Stimulated activated CD8-positive, alpha-beta memory T cell treated with anti-CD3 and anti-CD28 coated beads, Interleukin-4, amount 100 ng/mL, for 24 hours (primary cell): ENCODE results near the gene PRSS50.
"Not testable (repeated sequence)": the region's sequence is repeated elsewhere in the genome, so short reads cannot be mapped to it uniquely, and the experiment has no call there.

ENCODE experiments used
- DNase-seq: peaks from one replicate; pipeline ENCODE4 v3.0.0-alpha.2; 2020; ENCODE audit warnings: low read depth

PRSS50 gene

GRCh38 chr3:46717447-46718231 is at the start of gene PRSS50:
TSS of gene PRSS50 (minus strand) at chr3:46717869. CDS start at chr3:46717824, 45 bp downstream.
- no peak for DNase-seq

- DNase-seq = no peak
Observed at GRCh38 chr3:46764206-46764605, 46.5 kb upstream of the PRSS50 start.

- no peak for DNase-seq
Observed at GRCh38 chr3:46763178-46763577, 45.5 kb upstream of the PRSS50 start.

GRCh38 chr3:46759239-46760167 is 41.8 kb upstream of the PRSS50 start:
- no peak for DNase-seq

GRCh38 chr3:46756642-46757041 is 39.0 kb upstream of the PRSS50 start:
- DNase-seq = no peak

- no peak for DNase-seq
Observed at GRCh38 chr3:46755646-46756045, 38.0 kb upstream of the PRSS50 start.

GRCh38 chr3:46753127-46753526 is 35.5 kb upstream of the PRSS50 start:
- not testable (repeated sequence) for DNase-seq

GRCh38 chr3:46750555-46751038 is 32.9 kb upstream of the PRSS50 start:
- no peak for DNase-seq

- no peak for DNase-seq
Observed at GRCh38 chr3:46749129-46749528, 31.5 kb upstream of the PRSS50 start.

- no peak for DNase-seq
Observed at GRCh38 chr3:46748170-46748569, 30.5 kb upstream of the PRSS50 start.

GRCh38 chr3:46746711-46747110 is 29.0 kb upstream of the PRSS50 start:
- DNase-seq = no peak

GRCh38 chr3:46742992-46743585 is 25.4 kb upstream of the PRSS50 start:
- no peak for DNase-seq

- not testable (repeated sequence) for DNase-seq
Observed at GRCh38 chr3:46739565-46739964, 21.9 kb upstream of the PRSS50 start.

GRCh38 chr3:46737329-46737731 is 19.7 kb upstream of the PRSS50 start:
- DNase-seq = no peak

- DNase-seq = no peak
Observed at GRCh38 chr3:46736006-46736872, 18.6 kb upstream of the PRSS50 start.

GRCh38 chr3:46734773-46735172 is 17.1 kb upstream of the PRSS50 start:
- no peak for DNase-seq

GRCh38 chr3:46733026-46733800 is 15.5 kb upstream of the PRSS50 start:
- DNase-seq = no peak

GRCh38 chr3:46731795-46732194 is 14.1 kb upstream of the PRSS50 start:
- no peak for DNase-seq

- no peak for DNase-seq
Observed at GRCh38 chr3:46730819-46731218, 13.2 kb upstream of the PRSS50 start.

GRCh38 chr3:46729038-46729437 is 11.4 kb upstream of the PRSS50 start:
- no peak for DNase-seq
